Naive thymus-derived CD4-positive, alpha-beta T cell (primary cell): ENCODE data around the gene PIP4K2A. TPM values are rescaled to one million over a fixed set of nuclear protein-coding genes. Genes with fewer than 3 reads are reported as not detected.
"Not testable (repeated sequence)": the region's sequence is repeated elsewhere in the genome, so short reads cannot be mapped to it uniquely, and the experiment has no call there.

Source experiments
- ATAC-seq: fragments of 150-1000 bp; cut with Tn5 transposase; 2 replicates; pipeline ENCODE4 v1.10.0; 2021; ENCODE audit warnings: mild to moderate bottlenecking, moderate library complexity
- CTCF ChIA-PET: fragments of 350-600 bp; sonication (Branson Sonifier 250); formaldehyde crosslinking; loops from one replicate; lab custom pipeline; 2021; ENCODE audit warnings: antibody characterized with exemption; lab: Charles Lee
- POLR2A ChIA-PET: fragments of 350-600 bp; sonication (Branson Sonifier 250); formaldehyde crosslinking; loops from one replicate; lab custom pipeline; 2021; ENCODE audit warnings: antibody characterized with exemption, inconsistent platforms; lab: Charles Lee
- DNase-seq, 9 donors: peaks; one replicate each; pipeline versions ENCODE4 v3.0.0 to v3.0.0-alpha.2; 2020 to 2022; ENCODE audit warnings: mixed read lengths in 1 of 9
- H3K27ac ChIP-seq: one replicate; pipeline ENCODE4 v1.7.0; 2013; ENCODE audit warnings: mild to moderate bottlenecking, low read depth, low read length, moderate library complexity
- H3K27me3 ChIP-seq, 2 donors: one replicate each; pipeline ENCODE4 v1.7.0; 2013; ENCODE audit warnings: low read length in 2 of 2, mild to moderate bottlenecking in 2 of 2, moderate library complexity in 2 of 2; ENCODE audit not compliant: control insufficient read depth in 2 of 2, insufficient read depth in 2 of 2
- H3K36me3 ChIP-seq, 3 experiments: 1 replicate in 2 of 3; 2 replicates in 1 of 3; pipeline ENCODE4 v1.7.0; 2013; ENCODE audit warnings: low read length in 3 of 3, mild to moderate bottlenecking in 3 of 3, moderate library complexity in 1 of 3; ENCODE audit not compliant: insufficient read depth in 3 of 3, control insufficient read depth in 2 of 3
- H3K4me1 ChIP-seq, 2 donors: one replicate each; pipeline ENCODE4 v1.7.0; 2013; ENCODE audit warnings: low read length in 2 of 2, mild to moderate bottlenecking in 2 of 2, moderate library complexity in 1 of 2; ENCODE audit not compliant: control insufficient read depth in 2 of 2, insufficient read depth in 2 of 2
- H3K4me3 ChIP-seq: 2 replicates; pipeline ENCODE4 v1.7.0; 2013; ENCODE audit warnings: mild to moderate bottlenecking, low read length
- H3K9me3 ChIP-seq, 3 experiments: 1 replicate in 2 of 3; 2 replicates in 1 of 3; pipeline ENCODE4 v1.7.0; 2013; ENCODE audit warnings: low read length in 3 of 3; ENCODE audit not compliant: control insufficient read depth in 2 of 3
- H3K27ac Mint-ChIP-seq, 9 donors: one replicate each; pipeline ENCODE4 v1.8.0; 2020 to 2022; ENCODE audit warnings: mixed read lengths in 9 of 9, mild to moderate bottlenecking in 8 of 9, moderate library complexity in 5 of 9, inconsistent platforms in 2 of 9
- H3K27me3 Mint-ChIP-seq, 5 donors: one replicate each; pipeline ENCODE4 v1.8.0; 2021 to 2022; ENCODE audit warnings: mixed read lengths in 5 of 5, mild to moderate bottlenecking in 1 of 5
- H3K36me3 Mint-ChIP-seq, 5 donors: one replicate each; pipeline ENCODE4 v1.8.0; 2020 to 2022; ENCODE audit warnings: mixed read lengths in 5 of 5, mild to moderate bottlenecking in 3 of 5, inconsistent platforms in 1 of 5
- H3K4me1 Mint-ChIP-seq, 7 donors: one replicate each; pipeline ENCODE4 v1.8.0; 2020 to 2022; ENCODE audit warnings: mixed read lengths in 7 of 7, mild to moderate bottlenecking in 3 of 7, inconsistent platforms in 1 of 7
- H3K4me3 Mint-ChIP-seq, 10 donors: one replicate each; pipeline ENCODE4 v1.8.0; 2020 to 2022; ENCODE audit warnings: mild to moderate bottlenecking in 10 of 10, mixed read lengths in 10 of 10, moderate library complexity in 6 of 10, inconsistent platforms in 2 of 10
- H3K9me3 Mint-ChIP-seq, 11 donors: one replicate each; pipeline ENCODE4 v1.8.0; 2020 to 2022; ENCODE audit warnings: mixed read lengths in 11 of 11, mild to moderate bottlenecking in 4 of 11, inconsistent platforms in 1 of 11, moderate library complexity in 1 of 11
- intact Hi-C, 2 donors: fragments of 100-400 bp; cut with micrococcal nuclease; formaldehyde crosslinking; loops; one replicate each; pipeline ENCODE4 v1.15.1; 2023
- polyA plus RNA-seq, 2 donors: library from polyadenylated mRNA; unstranded; fragments of 300-500 nt; fragmentation: Illumina TruSeq; gene quantifications; one replicate each; pipeline ENCODE4 v1.2.3, GENCODE V29; 2021
- total RNA-seq, 6 experiments: library from RNA in 5 of 6; stranded (reverse) in 5 of 6; gene quantifications; 1 replicate in 5 of 6; 2 replicates in 1 of 6; pipeline ENCODE4 v1.2.3 and lab custom pipeline; 2021 to 2026

The PIP4K2A gene
- total and polyA plus RNA-seq, 7 experiments from 2014 or later = 40.9 to 152 (median 134) TPM

DNA sequence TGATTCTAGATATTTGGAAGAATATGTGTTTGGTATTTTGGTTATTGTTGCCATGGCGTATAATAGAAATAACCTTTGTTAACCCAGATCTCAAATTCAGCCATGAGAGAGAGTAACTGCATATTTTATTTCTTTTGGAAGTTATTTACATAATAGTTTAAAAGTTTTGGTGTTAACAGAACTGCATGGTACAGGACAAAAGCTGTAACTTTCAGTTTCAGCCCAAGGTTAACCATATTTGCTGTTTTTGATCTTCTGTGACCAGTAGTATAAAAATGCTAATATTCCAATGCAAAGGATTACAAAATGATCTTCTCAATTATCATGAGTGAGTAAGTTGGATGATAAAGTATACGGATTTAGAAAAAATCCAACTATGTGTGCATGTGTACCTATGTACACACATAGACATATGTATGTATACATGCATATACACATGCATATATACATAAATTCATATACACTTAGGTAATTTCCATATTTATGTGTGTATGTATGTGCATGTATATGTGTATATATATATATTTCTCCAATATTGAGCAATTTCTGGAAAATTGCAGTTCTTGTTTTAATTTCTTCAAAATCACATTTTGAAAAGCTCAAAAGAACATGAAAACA, 38.0 kb upstream of the PIP4K2A start:
- H3K9me3 ChIP-seq = no peaks in the 10 kb centered on the region
- ChIA-PET POLR2A (interaction anchor here (1.3 kb wide), 1 partner anchor 13 kb away, joined by 3 read pairs; no protein-coding TSS in a partner anchor), CTCF (no interaction called here)

DNA sequence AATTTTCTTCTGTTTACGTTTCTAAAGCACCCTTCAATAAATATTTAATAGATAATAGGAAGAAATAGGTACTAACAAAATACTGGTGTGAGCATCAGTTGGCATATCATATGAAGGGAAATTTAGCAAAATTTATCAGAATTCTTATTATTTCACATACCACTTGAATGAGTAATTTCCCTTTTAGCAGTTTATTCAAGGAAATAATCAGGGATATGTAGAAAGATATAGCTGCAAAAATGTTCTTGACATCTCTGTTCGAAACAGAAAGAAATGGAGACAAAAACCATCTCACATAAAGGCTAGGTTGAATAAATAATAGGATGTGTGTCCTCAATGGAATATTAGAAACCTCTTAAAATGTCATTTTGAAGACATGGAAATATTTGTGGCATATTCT, 35.8 kb upstream of the PIP4K2A start:
- intact Hi-C loops = no loop called here
- DNase-seq (no peak), ATAC-seq (no peak)
- Histone ChIP-seq H3K9me3 (no peaks in the 10 kb centered on the region), H3K27me3 (no peaks in the 10 kb centered on the region), H3K36me3 (no peaks in the 10 kb centered on the region), H3K4me1 (no peaks in the 10 kb centered on the region), H3K27ac (no peak overlapping the region), H3K4me3 (no peak overlapping the region)
- Mint-ChIP-seq H3K4me3 (no peak overlapping the region), H3K27me3 (peaks cover 0 to 13% (median 0%) of the 10 kb centered on the region in 5 donors), H3K36me3 (peaks cover 0 to 1% (median 0%) of the 10 kb centered on the region in 5 donors), H3K9me3 (peaks cover 0 to 4% (median 0%) of the 10 kb centered on the region in 11 donors), H3K4me1 (peaks cover 0 to 7% (median 2%) of the 10 kb centered on the region in 7 donors), H3K27ac (no peak overlapping the region)
- CTCF ChIA-PET = interaction anchor here (0.6 kb wide), 1 partner anchor 740 kb away, joined by 3 read pairs; no protein-coding TSS in a partner anchor
- POLR2A ChIA-PET = no interaction called here

More for the DNA sequence above, 38.0 kb upstream of the PIP4K2A start:
- H3K4me1 Mint-ChIP-seq = peaks cover 0 to 12% (median 2%) of the 10 kb centered on the region in 7 donors
- DNase-seq (no peak), ATAC-seq (no peak)
- Histone ChIP-seq H3K36me3 (no peaks in the 10 kb centered on the region), H3K27me3 (no peaks in the 10 kb centered on the region), H3K4me1 (no peaks in the 10 kb centered on the region), H3K27ac (no peak overlapping the region), H3K4me3 (no peak overlapping the region)
- no peak overlapping the region for H3K4me3 Mint-ChIP-seq
- H3K27me3 Mint-ChIP-seq = peaks cover 0 to 8% (median 0%) of the 10 kb centered on the region in 5 donors
- peaks cover 0 to 1% (median 0%) of the 10 kb centered on the region in 11 donors for H3K9me3 Mint-ChIP-seq
- intact Hi-C loops = no loop called here
- no peak overlapping the region for H3K27ac Mint-ChIP-seq
- H3K36me3 Mint-ChIP-seq = no peaks in the 10 kb centered on the region

DNA sequence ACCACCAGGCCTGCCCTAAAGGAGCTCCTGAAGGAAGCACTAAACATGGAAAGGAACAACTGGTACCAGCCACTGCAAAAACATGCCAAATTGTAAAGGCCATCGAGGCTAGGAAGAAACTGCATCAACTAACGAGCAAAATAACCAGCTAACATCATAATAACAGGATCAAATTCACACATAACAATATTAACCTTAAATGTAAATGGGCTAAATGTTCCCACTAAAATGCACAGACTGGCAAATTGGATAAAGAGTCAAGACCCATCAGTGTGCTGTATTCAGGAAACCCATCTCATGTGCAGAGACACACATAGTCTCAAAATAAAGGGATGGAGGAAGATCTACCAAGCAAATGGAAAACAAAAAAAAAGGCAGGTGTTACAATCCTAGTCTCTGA, 30.5 kb upstream of the PIP4K2A start:
- Mint-ChIP-seq H3K9me3 (peaks cover 0 to 19% (median 0%) of the 10 kb centered on the region in 11 donors), H3K27me3 (peaks cover 0 to 12% (median 0%) of the 10 kb centered on the region in 5 donors)
- H3K4me1 Mint-ChIP-seq, DNase-seq, H3K4me1 ChIP-seq, H3K27ac Mint-ChIP-seq, ATAC-seq, H3K27me3 ChIP-seq, H3K36me3 ChIP-seq, POLR2A ChIA-PET, H3K4me3 Mint-ChIP-seq, H3K27ac ChIP-seq, intact Hi-C loops, H3K4me3 ChIP-seq, CTCF ChIA-PET, H3K9me3 ChIP-seq, H3K36me3 Mint-ChIP-seq: not testable (repeated sequence)

DNA sequence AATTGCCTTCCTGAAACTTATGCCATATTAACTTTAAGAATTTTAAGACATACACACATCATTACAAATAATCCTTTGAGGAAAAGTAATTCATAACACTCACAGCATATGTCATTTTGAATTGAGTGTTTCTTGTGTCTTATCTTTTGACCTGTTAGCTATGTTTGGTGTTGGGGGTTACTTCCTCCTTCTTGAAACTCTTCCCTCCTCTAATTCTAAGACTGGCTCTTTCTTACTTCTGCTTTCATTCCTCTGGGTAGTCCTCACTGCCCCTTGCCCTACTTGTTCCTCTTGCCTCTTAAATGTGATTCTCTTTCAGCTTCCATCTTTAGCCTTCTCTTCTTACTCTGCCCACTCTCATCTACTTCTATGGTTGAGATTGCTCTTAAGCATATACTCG, 28.3 kb upstream of the PIP4K2A start:
- Mint-ChIP-seq H3K4me1 (peaks cover 0 to 7% (median 0%) of the 10 kb centered on the region in 7 donors), H3K27ac (no peak overlapping the region), H3K36me3 (peaks cover 0 to 4% (median 3%) of the 10 kb centered on the region in 5 donors), H3K4me3 (no peak overlapping the region), H3K9me3 (peaks cover 0 to 19% (median 0%) of the 10 kb centered on the region in 11 donors), H3K27me3 (peaks cover 0 to 12% (median 0%) of the 10 kb centered on the region in 5 donors)
- ChIA-PET POLR2A (interaction anchor here (0.6 kb wide), 1 partner anchor 589 kb away, joined by 5 read pairs; no protein-coding TSS in a partner anchor), CTCF (interaction anchor here (0.6 kb wide), 1 partner anchor 175 kb away, joined by 3 read pairs; no protein-coding TSS in a partner anchor)
- H3K9me3 ChIP-seq = no peaks in the 10 kb centered on the region
- intact Hi-C loops = no loop called here
- H3K4me3 ChIP-seq = no peak overlapping the region
- DNase-seq (no peak), ATAC-seq (peak; percentile 68)
- H3K36me3 ChIP-seq = no peaks in the 10 kb centered on the region
- H3K4me1 ChIP-seq = no peaks in the 10 kb centered on the region
- H3K27me3 ChIP-seq = no peaks in the 10 kb centered on the region
- H3K27ac ChIP-seq = no peak overlapping the region

DNA sequence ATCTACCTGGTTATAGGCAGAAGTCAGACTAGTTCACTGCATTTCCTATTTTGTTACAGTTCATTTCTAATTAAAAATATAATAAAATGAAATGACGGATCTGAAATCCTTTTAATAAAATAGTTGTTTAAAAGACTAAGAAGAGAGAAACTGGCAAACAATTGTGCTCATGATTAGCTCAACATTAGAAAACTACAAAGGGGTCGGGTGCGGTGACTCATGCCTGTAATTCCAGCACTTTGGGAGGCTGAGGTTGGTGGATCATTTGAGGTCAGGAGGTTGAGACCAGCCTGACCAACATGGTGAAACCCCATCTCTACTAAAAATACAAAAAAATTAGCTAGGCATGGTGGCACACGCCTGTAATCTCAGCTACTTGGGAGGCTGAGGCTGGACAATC, 27.3 kb upstream of the PIP4K2A start:
- ATAC-seq, H3K4me1 ChIP-seq, H3K4me3 ChIP-seq, H3K27ac Mint-ChIP-seq, H3K4me1 Mint-ChIP-seq, DNase-seq, H3K27me3 ChIP-seq, H3K27ac ChIP-seq, H3K4me3 Mint-ChIP-seq, H3K36me3 Mint-ChIP-seq, H3K36me3 ChIP-seq, intact Hi-C loops, POLR2A ChIA-PET, H3K9me3 ChIP-seq: not testable (repeated sequence)
- H3K9me3 Mint-ChIP-seq = peaks cover 0 to 19% (median 0%) of the 10 kb centered on the region in 11 donors
- CTCF ChIA-PET = interaction anchor here (0.6 kb wide), 3 partner anchors 86 to 123 kb away, joined by 3 to 5 read pairs (median 3); no protein-coding TSS in a partner anchor
- H3K27me3 Mint-ChIP-seq = peaks cover 0 to 12% (median 0%) of the 10 kb centered on the region in 5 donors

DNA sequence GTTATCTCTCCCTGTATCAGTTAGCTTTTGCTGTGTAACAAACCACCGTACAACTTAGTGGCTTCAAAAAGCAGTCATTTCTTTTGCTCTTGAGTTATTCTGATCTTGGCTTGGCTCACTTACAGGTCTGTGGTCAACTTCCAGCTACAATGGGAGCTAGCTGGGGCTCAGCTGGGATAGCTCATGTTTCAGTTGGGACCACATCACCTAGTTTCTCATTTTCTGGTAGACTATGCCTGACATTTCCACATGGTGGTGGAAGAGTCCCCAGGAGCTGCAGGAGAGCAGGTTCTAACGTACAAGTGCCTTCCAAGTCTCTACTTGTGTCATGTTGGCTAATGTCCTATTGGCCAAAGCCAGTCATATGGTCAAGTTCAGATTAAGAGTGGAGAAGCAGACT, 25.8 kb upstream of the PIP4K2A start:
- Histone ChIP-seq H3K4me1 (no peaks in the 10 kb centered on the region), H3K4me3 (no peak overlapping the region), H3K27me3 (no peaks in the 10 kb centered on the region), H3K36me3 (no peaks in the 10 kb centered on the region), H3K9me3 (no peaks in the 10 kb centered on the region), H3K27ac (no peak overlapping the region)
- Mint-ChIP-seq H3K4me1 (peaks cover 0 to 7% (median 0%) of the 10 kb centered on the region in 7 donors), H3K27me3 (peaks cover 0 to 12% (median 0%) of the 10 kb centered on the region in 5 donors), H3K9me3 (peaks cover 0 to 15% (median 0%) of the 10 kb centered on the region in 11 donors), H3K27ac (no peak overlapping the region), H3K4me3 (no peak overlapping the region), H3K36me3 (peaks cover 0 to 4% (median 1%) of the 10 kb centered on the region in 5 donors)
- ChIA-PET CTCF (interaction anchor here (0.9 kb wide), 1 partner anchor 14 kb away, joined by 3 read pairs; no protein-coding TSS in a partner anchor), POLR2A (interaction anchor here (0.6 kb wide), 1 partner anchor 191 kb away, joined by 3 read pairs; no protein-coding TSS in a partner anchor)
- ATAC-seq (no peak), DNase-seq (no peak)
- intact Hi-C loops = no loop called here
